ENCODE results near the gene ALPP.
"Not testable (repeated sequence)": the region's sequence is repeated elsewhere in the genome, so short reads cannot be mapped to it uniquely, and the experiment has no call there.

DNA sequence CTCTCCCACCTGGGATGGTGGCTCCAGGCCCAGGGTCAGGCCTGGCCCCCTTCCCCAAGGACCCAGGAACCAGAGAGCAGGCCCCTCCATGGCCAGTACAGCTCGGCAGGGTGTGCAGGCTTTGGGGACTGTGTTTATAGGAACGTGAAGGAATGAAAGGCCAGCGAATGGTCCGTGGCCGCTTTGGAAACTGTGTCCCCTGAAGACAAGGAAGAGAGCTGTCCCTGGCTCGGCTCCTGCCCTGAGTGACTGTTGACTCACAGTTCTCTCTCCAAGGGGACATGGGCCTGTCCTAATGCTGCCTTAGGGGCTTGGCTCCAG, 43.7 kb upstream of the ALPP start:
- TF ChIP-seq, protein P1, sequence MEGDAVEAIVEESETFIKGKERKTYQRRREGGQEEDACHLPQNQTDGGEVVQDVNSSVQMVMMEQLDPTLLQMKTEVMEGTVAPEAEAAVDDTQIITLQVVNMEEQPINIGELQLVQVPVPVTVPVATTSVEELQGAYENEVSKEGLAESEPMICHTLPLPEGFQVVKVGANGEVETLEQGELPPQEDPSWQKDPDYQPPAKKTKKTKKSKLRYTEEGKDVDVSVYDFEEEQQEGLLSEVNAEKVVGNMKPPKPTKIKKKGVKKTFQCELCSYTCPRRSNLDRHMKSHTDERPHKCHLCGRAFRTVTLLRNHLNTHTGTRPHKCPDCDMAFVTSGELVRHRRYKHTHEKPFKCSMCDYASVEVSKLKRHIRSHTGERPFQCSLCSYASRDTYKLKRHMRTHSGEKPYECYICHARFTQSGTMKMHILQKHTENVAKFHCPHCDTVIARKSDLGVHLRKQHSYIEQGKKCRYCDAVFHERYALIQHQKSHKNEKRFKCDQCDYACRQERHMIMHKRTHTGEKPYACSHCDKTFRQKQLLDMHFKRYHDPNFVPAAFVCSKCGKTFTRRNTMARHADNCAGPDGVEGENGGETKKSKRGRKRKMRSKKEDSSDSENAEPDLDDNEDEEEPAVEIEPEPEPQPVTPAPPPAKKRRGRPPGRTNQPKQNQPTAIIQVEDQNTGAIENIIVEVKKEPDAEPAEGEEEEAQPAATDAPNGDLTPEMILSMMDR (IDR thresholded peaks at IDR 0.05; ENCODE audit: low read length): not testable (repeated sequence)
- not testable (repeated sequence) for TF ChIP-seq EZH2 (IDR thresholded peaks at IDR 0.05; ENCODE audit: borderline replicate concordance, low read length)
